Adrenal gland (tissue), 12 donors: Measurements from ENCODE around the gene LSM14A. TPM values are rescaled to one million over a fixed set of nuclear protein-coding genes. Genes with fewer than 3 reads are reported as not detected.
A peak's percentile ranks its signal among the peaks of the same experiment; 100 is the strongest.

Experiments used
- DNase-seq, 7 donors: peaks; one replicate each; pipeline ENCODE4 v3.0.0-alpha.2; 2019 to 2020
- H3K27ac ChIP-seq, 5 donors: fragments of 200-600 bp; sonication (generic) in 4 of 5; 1 replicate in 3 of 5; 2 replicates in 2 of 5; pipeline versions ENCODE4 v1.5.1 to v1.8.0; 2016 to 2020; ENCODE audit warnings: mild to moderate bottlenecking in 1 of 5
- H3K27me3 ChIP-seq: fragments of 200-600 bp; 2 replicates; pipeline ENCODE4 v1.8.0; 2021
- H3K36me3 ChIP-seq, 2 donors: fragments of 200-600 bp; replicated peaks in 1 of 2; 1 replicate in 1 of 2; 2 replicates in 1 of 2; pipeline versions ENCODE4 v1.5.1 to v1.8.0; 2018 to 2022
- H3K4me1 ChIP-seq, 2 donors: fragments of 200-600 bp; replicated peaks in 1 of 2; 1 replicate in 1 of 2; 2 replicates in 1 of 2; pipeline versions ENCODE4 v1.5.1 to v1.8.0; 2018 to 2021
- H3K4me3 ChIP-seq, 4 donors: fragments of 200-600 bp; sonication (generic) in 3 of 4; one replicate each; pipeline ENCODE4 v1.5.1; 2016 to 2018
- H3K9me3 ChIP-seq, 3 donors: fragments of 200-600 bp; sonication (generic) in 1 of 3; replicated peaks in 1 of 3; 1 replicate in 2 of 3; 2 replicates in 1 of 3; pipeline versions ENCODE4 v1.5.1 to v1.8.0; 2016 to 2021
- CTCF ChIP-seq, 6 experiments: fragments of 450-650 bp in 4 of 6; fragments of 200-600 bp in 2 of 6; sonication (generic) in 1 of 6; IDR thresholded peaks; 1 replicate in 5 of 6; 2 replicates in 1 of 6; pipeline versions ENCODE4 v1.5.1 to v1.8.0; 2016 to 2021; ENCODE audit warnings: antibody characterized with exemption in 6 of 6, mild to moderate bottlenecking in 2 of 6, moderate library complexity in 1 of 6
- POLR2A ChIP-seq, 2 donors: fragments of 450-650 bp; IDR thresholded peaks; one replicate each; pipeline ENCODE4 v1.6.1; 2017; ENCODE audit warnings: antibody characterized with exemption in 2 of 2, mild to moderate bottlenecking in 2 of 2, moderate library complexity in 1 of 2
- WGBS, 4 donors: extraction: QIAGEN DNeasy Blood & Tissue Kit in 2 of 4; methylation state at CpG; one replicate each; pipeline versions ENCODE4 v1.1.5 to v1.1.7; 2013 to 2017; 5-methylcytosine and 5-hydroxymethylcytosine counted together
- intact Hi-C, 2 donors: fragments of 100-400 bp; cut with DNase I; formaldehyde crosslinking; loops; one replicate each; pipeline versions ENCODE4 v1.14.1 to v1.15.0; 2022 to 2023
- polyA plus RNA-seq, 3 donors: library from polyadenylated mRNA; stranded (reverse); fragments of 200-250 nt in 2 of 3; fragments of 350-450 nt in 1 of 3; fragmentation: Illumina TruSeq in 1 of 3; extraction: RNeasy Lipid Tissue Mini Kit (QIAGEN cat#74804) in 1 of 3; gene quantifications; one replicate each; pipeline ENCODE4 v1.2.3, GENCODE V29; 2013 to 2014
- total RNA-seq, 9 donors: library from RNA; depleted of rRNA in 4 of 9; stranded (reverse); fragments of >200 nt in 4 of 9; fragments of 120-200 nt in 1 of 9; fragmentation: NEBNext Ultra II Directional in 1 of 9; extraction: Animal tissue kit (Norgen Biotek cat#: 25700) in 1 of 9; gene quantifications; one replicate each; pipeline versions ENCODE4 v1.1.0 to v1.2.4, GENCODE V29; 2013 to 2023
- donor health status: healthy with polysubstance abuse.
- donor health status: Bipolar disorder and iron deficiency.
- donor health status: DM: yes; HTN: yes; CAD: no.
- donor health status: DM: no; HTN: no; CAD: no.
- donor health status: DM: no; HTN: no; CAD: no.
- donor health status: DM: yes; HTN: yes; CAD: no.

Gene LSM14A
- total and polyA plus RNA-seq, 12 donors = 44.5 to 130 (median 84.6) TPM

- Histone ChIP-seq H3K27me3 (no peaks in the 10 kb centered on the region), H3K4me1 (peaks cover 24 to 36% of the 10 kb centered on the region in 2 donors), H3K36me3 (peaks cover 0 to 18% of the 10 kb centered on the region in 2 donors), H3K4me3 (no peak overlapping the region), H3K27ac (peak overlapping the region in 4 of 5 donors; percentile 36 to 88 (median 74)), H3K9me3 (no peaks in the 10 kb centered on the region)
- no peak for TF ChIP-seq CTCF (IDR thresholded peaks at IDR 0.05)
- peak in 1 of 2 donors; percentile 59 for TF ChIP-seq POLR2A (IDR thresholded peaks at IDR 0.05)
- intact Hi-C loops = no loop called here
- WGBS, 4 donors = 29 to 36% (median 32%) methylated on average over 11 of the region's 11 CpGs
- peak; percentile 51 to 79 (median 57) for DNase-seq
Measured at GRCh38 chr19:34232566-34233481, 60.5 kb downstream of the LSM14A start.

GRCh38 chr19:34235425-34235940, 63.2 kb downstream of the LSM14A start:
- H3K36me3 ChIP-seq = no peaks in the 10 kb centered on the region

GRCh38 chr19:34236035-34236987, 64.0 kb downstream of the LSM14A start:
- H3K27me3 ChIP-seq = no peaks in the 10 kb centered on the region
- H3K9me3 ChIP-seq = no peaks in the 10 kb centered on the region
- no peak for TF ChIP-seq CTCF (IDR thresholded peaks at IDR 0.05)
- TF ChIP-seq POLR2A (IDR thresholded peaks at IDR 0.05) = no peak
- 87 to 91% (median 88%) methylated on average over 17 to 18 of the region's 18 CpGs for whole genome bisulfite sequencing, 4 donors
- intact Hi-C loops = no loop called here
- DNase-seq = no peak
- H3K4me1 ChIP-seq = peaks cover 15 to 21% of the 10 kb centered on the region in 2 donors
- no peak overlapping the region for H3K27ac ChIP-seq
- H3K36me3 ChIP-seq = no peaks in the 10 kb centered on the region
- no peak overlapping the region for H3K4me3 ChIP-seq

More at GRCh38 chr19:34235425-34235940, 63.2 kb downstream of the LSM14A start:
- Histone ChIP-seq H3K27me3 (no peaks in the 10 kb centered on the region), H3K9me3 (no peaks in the 10 kb centered on the region), H3K4me1 (peaks cover 15 to 21% of the 10 kb centered on the region in 2 donors), H3K4me3 (no peak overlapping the region), H3K27ac (no peak overlapping the region)
- intact Hi-C loops = no loop called here
- no peak for TF ChIP-seq CTCF (IDR thresholded peaks at IDR 0.05)
- TF ChIP-seq POLR2A (IDR thresholded peaks at IDR 0.05) = no peak
- WGBS, 4 donors = 93 to 97% (median 94%) methylated on average over 2 of the region's 2 CpGs
- DNase-seq = no peak
